AG04449 (cell line): ENCODE results near the gene APBB1IP.

Experiments
- CTCF ChIA-PET: fragments of 350-600 bp; formaldehyde crosslinking; extraction: SDS; loops from one replicate; lab custom pipeline; 2021; ENCODE audit warnings: antibody characterized with exemption; lab: Yijun Ruan, JAX
- POLR2A ChIA-PET: fragments of 400-600, 350-600 bp; formaldehyde crosslinking; extraction: SDS; loops from one replicate; lab custom pipeline; 2020; ENCODE audit warnings: antibody characterized with exemption, inconsistent platforms; lab: Yijun Ruan, JAX
- DNase-seq: peaks from one replicate; pipeline ENCODE4 v3.0.0-alpha.2; 2010; ENCODE audit warnings: low read depth, low spot score
- H3K4me3 ChIP-seq: 2 replicates; pipeline ENCODE4 v1.5.1; 2011; ENCODE audit warnings: low read depth, mild to moderate bottlenecking, control low read depth, low read length
- TF ChIP-seq, protein P1 (sequence below): IDR thresholded peaks from one replicate; pipeline ENCODE4 v1.5.1; 2011; ENCODE audit warnings: mild to moderate bottlenecking, moderate library complexity, low read length, control low read depth, inconsistent platforms; ENCODE audit not compliant: insufficient read depth; ENCODE audit errors: missing control alignments

The APBB1IP gene

DNA sequence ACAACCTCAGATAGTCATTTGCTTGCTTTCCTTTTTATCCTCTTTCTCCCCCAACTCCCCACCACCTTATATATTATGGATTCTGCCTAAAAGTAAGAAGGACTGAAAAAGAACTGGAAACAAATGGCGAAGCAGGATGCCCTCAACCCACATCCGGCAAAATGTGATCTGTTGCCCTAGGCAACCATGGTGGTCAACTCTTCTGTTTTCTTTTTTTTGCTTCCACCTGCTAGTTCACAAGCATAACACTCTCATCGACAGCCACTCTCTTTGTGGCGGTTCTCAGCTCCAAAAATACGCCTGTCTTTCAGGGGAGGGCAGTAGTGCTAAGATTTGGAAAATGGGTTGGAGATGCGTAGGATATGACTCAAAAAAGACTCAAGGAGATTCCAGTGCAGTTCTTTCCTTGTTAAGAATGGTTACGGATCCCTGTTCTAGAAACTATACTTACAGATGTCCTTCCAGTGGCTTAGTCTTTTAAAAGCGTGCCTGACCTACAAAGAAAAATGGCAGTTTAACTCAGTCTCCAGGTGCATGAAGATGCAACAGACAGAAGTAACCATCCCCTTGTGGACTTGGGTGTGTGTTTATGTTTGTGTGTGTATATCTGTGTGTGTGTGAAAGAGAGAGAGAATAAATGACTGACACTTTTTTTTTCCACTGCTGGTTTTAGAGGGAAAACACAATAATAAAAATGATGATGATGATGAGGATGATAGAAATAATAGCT lies 10.7 kb downstream of the APBB1IP start:
- CTCF ChIA-PET, result no interaction called here

GRCh38 chr10:26449726-26450125 lies 11.6 kb downstream of the APBB1IP start:
- ChIA-PET POLR2A (no interaction called here), CTCF (no interaction called here)
- DNase-seq, result no peak
- TF ChIP-seq, protein P1, sequence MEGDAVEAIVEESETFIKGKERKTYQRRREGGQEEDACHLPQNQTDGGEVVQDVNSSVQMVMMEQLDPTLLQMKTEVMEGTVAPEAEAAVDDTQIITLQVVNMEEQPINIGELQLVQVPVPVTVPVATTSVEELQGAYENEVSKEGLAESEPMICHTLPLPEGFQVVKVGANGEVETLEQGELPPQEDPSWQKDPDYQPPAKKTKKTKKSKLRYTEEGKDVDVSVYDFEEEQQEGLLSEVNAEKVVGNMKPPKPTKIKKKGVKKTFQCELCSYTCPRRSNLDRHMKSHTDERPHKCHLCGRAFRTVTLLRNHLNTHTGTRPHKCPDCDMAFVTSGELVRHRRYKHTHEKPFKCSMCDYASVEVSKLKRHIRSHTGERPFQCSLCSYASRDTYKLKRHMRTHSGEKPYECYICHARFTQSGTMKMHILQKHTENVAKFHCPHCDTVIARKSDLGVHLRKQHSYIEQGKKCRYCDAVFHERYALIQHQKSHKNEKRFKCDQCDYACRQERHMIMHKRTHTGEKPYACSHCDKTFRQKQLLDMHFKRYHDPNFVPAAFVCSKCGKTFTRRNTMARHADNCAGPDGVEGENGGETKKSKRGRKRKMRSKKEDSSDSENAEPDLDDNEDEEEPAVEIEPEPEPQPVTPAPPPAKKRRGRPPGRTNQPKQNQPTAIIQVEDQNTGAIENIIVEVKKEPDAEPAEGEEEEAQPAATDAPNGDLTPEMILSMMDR, result no peak
- H3K4me3 ChIP-seq, result no peak overlapping the region

More for the DNA sequence above, 10.7 kb downstream of the APBB1IP start:
- TF ChIP-seq, protein P1, result no peak
- POLR2A ChIA-PET, result no interaction called here
- H3K4me3 ChIP-seq, result no peak overlapping the region
- DNase-seq, result no peak

DNA sequence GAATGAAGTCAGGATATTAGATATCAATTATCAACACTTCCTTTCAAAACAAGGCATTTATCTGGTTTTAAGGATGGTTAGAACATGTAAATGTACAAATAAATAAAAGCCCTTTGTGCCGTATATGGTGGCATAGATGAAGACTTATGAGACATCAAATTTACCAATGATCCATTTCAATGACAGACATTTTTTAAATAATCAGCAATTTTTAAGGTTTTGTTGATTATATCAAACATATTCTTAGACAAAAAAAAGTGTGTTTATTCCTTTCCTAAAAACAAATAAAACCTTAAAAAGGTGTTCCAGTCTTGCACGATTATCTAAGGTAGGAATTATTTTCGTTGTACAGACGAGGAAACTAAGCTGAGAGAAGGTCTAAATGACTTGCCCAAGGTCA lies 13.8 kb downstream of the APBB1IP start:
- CTCF ChIA-PET, result no interaction called here

GRCh38 chr10:26453850-26454249 lies 15.7 kb downstream of the APBB1IP start:
- DNase-seq, result no peak
- ChIA-PET POLR2A (no interaction called here), CTCF (no interaction called here)
- TF ChIP-seq, protein P1, result no peak
- H3K4me3 ChIP-seq, result no peak overlapping the region

More for the DNA sequence above, 13.8 kb downstream of the APBB1IP start:
- no peak for DNase-seq
- H3K4me3 ChIP-seq, result no peak overlapping the region
- TF ChIP-seq, protein P1, result no peak
- POLR2A ChIA-PET, result no interaction called here

DNA sequence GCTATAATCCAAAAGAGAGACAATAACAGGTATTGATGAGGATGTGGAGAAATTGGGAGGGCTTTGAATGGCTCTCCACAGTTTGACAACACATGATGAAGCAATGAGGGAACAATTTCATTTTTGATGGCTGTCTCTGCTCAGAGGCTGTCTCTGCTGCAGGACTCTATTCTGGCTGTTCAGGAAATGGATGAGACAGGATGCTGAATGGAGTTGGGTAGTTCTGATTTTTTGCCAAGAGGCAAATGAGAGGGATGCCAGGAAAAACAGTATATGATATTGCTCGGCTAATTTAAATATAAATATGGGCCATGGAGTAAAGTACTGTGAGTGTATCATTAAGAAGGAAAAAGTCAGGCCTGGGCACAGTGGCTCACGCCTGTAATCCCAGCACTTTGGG lies 16.8 kb downstream of the APBB1IP start:
- no peak overlapping the region for H3K4me3 ChIP-seq
- CTCF ChIA-PET, result no interaction called here

GRCh38 chr10:26455567-26456315 lies 17.6 kb downstream of the APBB1IP start:
- TF ChIP-seq, protein P1, result no peak
- POLR2A ChIA-PET, result no interaction called here
- no peak for DNase-seq
- CTCF ChIA-PET, result no interaction called here
- H3K4me3 ChIP-seq, result no peak overlapping the region

More for the DNA sequence above, 16.8 kb downstream of the APBB1IP start:
- DNase-seq, result no peak
- POLR2A ChIA-PET, result no interaction called here
- TF ChIP-seq, protein P1, result no peak
